GM23248 (cell line): ENCODE results near the gene TMEM108. TPM values are rescaled to one million over a fixed set of nuclear protein-coding genes. Genes with fewer than 3 reads are reported as not detected.

ENCODE experiments used
- DNase-seq: peaks from one replicate; pipeline ENCODE4 v3.0.0-alpha.2; 2015
- H2AFZ ChIP-seq: fragments of 200-600 bp; sonication (generic); 2 replicates; pipeline ENCODE4 v1.6.1; 2016; ENCODE audit warnings: antibody characterized with exemption
- H3F3A ChIP-seq: fragments of 200-600 bp; sonication (generic); 2 replicates; pipeline ENCODE4 v1.6.1; 2016; ENCODE audit warnings: mild to moderate bottlenecking, antibody characterized with exemption, mixed run types; ENCODE audit not compliant: insufficient read depth
- H3K27ac ChIP-seq: fragments of 200-600 bp; sonication (generic); 2 replicates; pipeline ENCODE4 v1.5.1; 2016; ENCODE audit warnings: mild to moderate bottlenecking
- H3K27me3 ChIP-seq: fragments of 200-600 bp; sonication (generic); replicated peaks from 2 replicates; pipeline ENCODE4 v1.6.1; 2016; ENCODE audit warnings: mild to moderate bottlenecking; ENCODE audit not compliant: insufficient read depth
- H3K36me3 ChIP-seq: fragments of 200-600 bp; sonication (generic); 2 replicates; pipeline ENCODE4 v1.6.1; 2016; ENCODE audit warnings: low read depth, mild to moderate bottlenecking
- H3K4me1 ChIP-seq: fragments of 200-600 bp; sonication (generic); 2 replicates; pipeline ENCODE4 v1.6.1; 2016; ENCODE audit warnings: mild to moderate bottlenecking; ENCODE audit not compliant: insufficient read depth
- H3K4me2 ChIP-seq: fragments of 200-600 bp; sonication (generic); one replicate; pipeline ENCODE4 v1.6.1; 2016; ENCODE audit warnings: mild to moderate bottlenecking; ENCODE audit not compliant: unreplicated experiment
- H3K4me3 ChIP-seq: fragments of 200-600 bp; sonication (generic); 2 replicates; pipeline ENCODE4 v1.5.1; 2016; ENCODE audit warnings: mild to moderate bottlenecking
- H3K79me2 ChIP-seq: fragments of 200-600 bp; sonication (generic); 2 replicates; pipeline ENCODE4 v1.6.1; 2016; ENCODE audit warnings: mild to moderate bottlenecking; ENCODE audit not compliant: insufficient read depth
- H3K9ac ChIP-seq: fragments of 200-600 bp; sonication (generic); 2 replicates; pipeline ENCODE4 v1.6.1; 2016; ENCODE audit warnings: mild to moderate bottlenecking
- H3K9me2 ChIP-seq: fragments of 200-600 bp; sonication (generic); 2 replicates; pipeline ENCODE4 v1.6.1; 2016; ENCODE audit warnings: mixed run types, mild to moderate bottlenecking, moderate library complexity; ENCODE audit not compliant: insufficient read depth
- H3K9me3 ChIP-seq: fragments of 200-600 bp; sonication (generic); one replicate; pipeline ENCODE4 v1.6.1; 2017; ENCODE audit warnings: low read depth
- H4K20me1 ChIP-seq: fragments of 200-600 bp; sonication (generic); 2 replicates; pipeline ENCODE4 v1.6.0; 2016; ENCODE audit not compliant: insufficient read depth
- EZH2 ChIP-seq: fragments of 200-600 bp; sonication (generic); IDR thresholded peaks from 2 replicates; pipeline ENCODE4 v1.6.1; 2018; ENCODE audit warnings: antibody characterized with exemption, mild to moderate bottlenecking; ENCODE audit not compliant: insufficient read depth, poor library complexity, severe bottlenecking
- EZH2phosphoT487 ChIP-seq: fragments of 200-600 bp; sonication (generic); IDR thresholded peaks from 2 replicates; pipeline ENCODE4 v1.6.1; 2018; ENCODE audit warnings: antibody characterized with exemption, moderate library complexity, mild to moderate bottlenecking, low read depth; ENCODE audit not compliant: insufficient read depth
- WGBS, 2 experiments: methylation state at CpG; one replicate each; pipeline ENCODE4 v1.1.6; 2015 to 2017; ENCODE audit warnings: low lambda C conversion rate in 2 of 2, low coverage in 1 of 2; ENCODE audit errors: missing lambda C conversion rate in 2 of 2; 5-methylcytosine and 5-hydroxymethylcytosine counted together
- in situ Hi-C: fragments of 300-500 bp; cut with MboI; formaldehyde crosslinking; loops from 2 replicates; pipeline ENCODE4 v1.15.0; 2020
- polyA plus RNA-seq: library from polyadenylated mRNA; unstranded; fragments of >200 nt; fragmentation: Nextera tagmentation; extraction: Ambion mirVana; gene quantifications from 2 replicates; pipeline ENCODE4 v1.2.1, GENCODE V29; 2016
- total RNA-seq: library from RNA; depleted of rRNA; stranded (reverse); fragments of >200 nt; shearing (Covaris generic); gene quantifications from 2 replicates; pipeline ENCODE4 v1.2.3, GENCODE V29; 2014

The TMEM108 gene
- total and polyA plus RNA-seq, 2 experiments from 2014 or later = not detected

GRCh38 chr3:133121450-133121849 is 83.3 kb downstream of the TMEM108 start:
- in situ Hi-C loops = no loop called here
- Histone ChIP-seq H3K79me2 (no peaks in the 10 kb centered on the region), H3K36me3 (no peaks in the 10 kb centered on the region), H3K4me1 (no peaks in the 10 kb centered on the region), H3K9me2 (no peaks in the 10 kb centered on the region), H3K27ac (no peak overlapping the region), H3K9ac (no peak overlapping the region), H3K4me2 (no peak overlapping the region), H3K9me3 (no peaks in the 10 kb centered on the region), H3K27me3 (no peaks in the 10 kb centered on the region), H2AFZ (no peak overlapping the region), H3K4me3 (no peak overlapping the region), H3F3A (no peaks in the 10 kb centered on the region), H4K20me1 (no peaks in the 10 kb centered on the region)
- no peak for DNase-seq
- WGBS, 2 experiments = 3 to 11% methylated on average over 3 of the region's 3 CpGs
- no peak for TF ChIP-seq EZH2
- TF ChIP-seq EZH2phosphoT487 = no peak

DNA sequence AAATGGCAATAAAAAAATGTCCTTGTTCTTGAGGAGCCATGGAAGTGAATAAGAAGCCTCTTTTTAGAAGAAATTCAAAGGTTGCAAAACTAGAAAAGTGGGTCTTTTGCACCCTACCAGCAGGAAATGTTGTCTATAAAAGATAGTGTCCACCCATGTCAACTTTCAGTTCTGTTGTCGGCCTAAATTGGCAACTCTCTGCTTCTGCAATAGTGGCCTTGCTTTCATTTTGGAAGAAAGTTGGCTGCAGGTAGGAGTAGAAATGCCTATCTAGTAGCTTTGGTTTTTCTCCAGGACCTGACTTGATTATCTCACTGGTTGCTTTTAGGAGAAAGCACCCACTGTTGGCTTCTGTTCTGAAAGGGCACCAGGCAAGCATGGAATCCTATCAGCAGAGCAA is 85.4 kb downstream of the TMEM108 start:
- TF ChIP-seq EZH2 = no peak
- no peak overlapping the region for H3K4me3 ChIP-seq
- H3K27me3 ChIP-seq = no peaks in the 10 kb centered on the region
- no peak overlapping the region for H3K9ac ChIP-seq
- H4K20me1 ChIP-seq = no peaks in the 10 kb centered on the region
- 24% methylated on average over 1 of the region's 1 CpG for WGBS, 2 experiments
- no peak for DNase-seq
- no peak overlapping the region for H3K27ac ChIP-seq
- H3K9me2 ChIP-seq = no peaks in the 10 kb centered on the region
- H3K36me3 ChIP-seq = no peaks in the 10 kb centered on the region
- H3F3A ChIP-seq = no peaks in the 10 kb centered on the region
- no peak overlapping the region for H2AFZ ChIP-seq
- no peak overlapping the region for H3K4me2 ChIP-seq
- no peaks in the 10 kb centered on the region for H3K9me3 ChIP-seq
- H3K4me1 ChIP-seq = no peaks in the 10 kb centered on the region
- no peaks in the 10 kb centered on the region for H3K79me2 ChIP-seq
- in situ Hi-C loops = no loop called here

- Histone ChIP-seq H3K4me3 (no peak overlapping the region), H3K79me2 (no peaks in the 10 kb centered on the region), H4K20me1 (no peaks in the 10 kb centered on the region), H3F3A (no peaks in the 10 kb centered on the region), H3K9me2 (no peaks in the 10 kb centered on the region), H3K27ac (no peak overlapping the region), H3K9ac (no peak overlapping the region), H3K9me3 (no peaks in the 10 kb centered on the region), H3K4me2 (no peak overlapping the region), H3K36me3 (no peaks in the 10 kb centered on the region), H2AFZ (no peak overlapping the region), H3K27me3 (no peaks in the 10 kb centered on the region), H3K4me1 (no peaks in the 10 kb centered on the region)
- TF ChIP-seq EZH2 (no peak), EZH2phosphoT487 (no peak)
- DNase-seq = no peak
- WGBS, 2 experiments = 2 to 3% methylated on average over 6 of the region's 6 CpGs
- in situ Hi-C loops = no loop called here
These were observed 86.3 kb downstream of the TMEM108 start for GRCh38 chr3:133124511-133124910.

DNA sequence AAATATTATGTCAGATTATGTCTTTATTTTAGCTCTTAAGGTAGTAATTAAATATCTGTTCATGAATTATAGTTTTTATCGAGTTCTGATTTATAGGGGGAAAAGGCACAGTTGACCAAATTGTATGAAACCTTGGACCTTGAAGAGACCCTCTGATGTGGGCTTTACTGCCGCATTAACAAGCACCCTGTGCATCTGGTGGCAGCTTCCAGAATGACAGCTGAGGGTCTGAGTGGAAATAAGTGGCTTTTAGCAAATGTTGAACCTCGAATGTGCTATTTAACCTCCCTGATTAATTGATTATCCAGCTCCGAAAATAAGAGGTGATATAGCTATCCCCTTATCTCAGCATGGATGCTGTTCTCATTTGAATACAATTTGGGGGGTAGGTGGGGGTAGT is 87.0 kb downstream of the TMEM108 start:
- in situ Hi-C loops = no loop called here
- Histone ChIP-seq H3F3A (no peaks in the 10 kb centered on the region), H3K27me3 (no peaks in the 10 kb centered on the region), H3K4me1 (no peaks in the 10 kb centered on the region), H3K9me2 (no peaks in the 10 kb centered on the region), H4K20me1 (no peaks in the 10 kb centered on the region), H3K27ac (no peak overlapping the region), H3K9me3 (no peaks in the 10 kb centered on the region), H3K4me3 (no peak overlapping the region), H3K9ac (no peak overlapping the region), H3K36me3 (no peaks in the 10 kb centered on the region), H3K4me2 (no peak overlapping the region), H2AFZ (no peak overlapping the region), H3K79me2 (no peaks in the 10 kb centered on the region)
- DNase-seq = no peak
- TF ChIP-seq EZH2phosphoT487 = no peak
- no peak for TF ChIP-seq EZH2
- WGBS, 2 experiments = 10 to 19% methylated on average over 4 of the region's 4 CpGs

- Histone ChIP-seq H3K27ac (no peak overlapping the region), H4K20me1 (no peaks in the 10 kb centered on the region), H3K4me3 (no peak overlapping the region), H3K9me2 (no peaks in the 10 kb centered on the region), H3K79me2 (no peaks in the 10 kb centered on the region), H2AFZ (no peak overlapping the region), H3K36me3 (no peaks in the 10 kb centered on the region), H3K4me2 (no peak overlapping the region), H3K4me1 (no peaks in the 10 kb centered on the region), H3K9me3 (no peaks in the 10 kb centered on the region), H3F3A (no peaks in the 10 kb centered on the region), H3K9ac (no peak overlapping the region), H3K27me3 (no peaks in the 10 kb centered on the region)
- 27 to 37% methylated on average over 2 of the region's 2 CpGs for WGBS, 2 experiments
- in situ Hi-C loops = no loop called here
- no peak for DNase-seq
- TF ChIP-seq EZH2 (no peak), EZH2phosphoT487 (no peak)
These were observed 87.6 kb downstream of the TMEM108 start for GRCh38 chr3:133125802-133126201.
